Peyer's patch (tissue), 4 donors: ENCODE measurements around the gene HCFC1.

Source experiments
- POLR2A ChIP-seq, 2 donors: fragments of 450-650 bp; IDR thresholded peaks; one replicate each; pipeline ENCODE4 v1.5.1; 2017; ENCODE audit warnings: antibody characterized with exemption in 2 of 2, mild to moderate bottlenecking in 2 of 2, moderate library complexity in 2 of 2
- TF ChIP-seq, protein P1 (sequence below), 6 experiments: fragments of 450-650 bp in 4 of 6; fragments of 200-600 bp in 2 of 6; sonication (generic) in 1 of 6; IDR thresholded peaks; one replicate each; pipeline ENCODE4 v1.5.1; 2017 to 2019; ENCODE audit warnings: antibody characterized with exemption in 6 of 6, mild to moderate bottlenecking in 3 of 6, moderate library complexity in 1 of 6

DNA sequence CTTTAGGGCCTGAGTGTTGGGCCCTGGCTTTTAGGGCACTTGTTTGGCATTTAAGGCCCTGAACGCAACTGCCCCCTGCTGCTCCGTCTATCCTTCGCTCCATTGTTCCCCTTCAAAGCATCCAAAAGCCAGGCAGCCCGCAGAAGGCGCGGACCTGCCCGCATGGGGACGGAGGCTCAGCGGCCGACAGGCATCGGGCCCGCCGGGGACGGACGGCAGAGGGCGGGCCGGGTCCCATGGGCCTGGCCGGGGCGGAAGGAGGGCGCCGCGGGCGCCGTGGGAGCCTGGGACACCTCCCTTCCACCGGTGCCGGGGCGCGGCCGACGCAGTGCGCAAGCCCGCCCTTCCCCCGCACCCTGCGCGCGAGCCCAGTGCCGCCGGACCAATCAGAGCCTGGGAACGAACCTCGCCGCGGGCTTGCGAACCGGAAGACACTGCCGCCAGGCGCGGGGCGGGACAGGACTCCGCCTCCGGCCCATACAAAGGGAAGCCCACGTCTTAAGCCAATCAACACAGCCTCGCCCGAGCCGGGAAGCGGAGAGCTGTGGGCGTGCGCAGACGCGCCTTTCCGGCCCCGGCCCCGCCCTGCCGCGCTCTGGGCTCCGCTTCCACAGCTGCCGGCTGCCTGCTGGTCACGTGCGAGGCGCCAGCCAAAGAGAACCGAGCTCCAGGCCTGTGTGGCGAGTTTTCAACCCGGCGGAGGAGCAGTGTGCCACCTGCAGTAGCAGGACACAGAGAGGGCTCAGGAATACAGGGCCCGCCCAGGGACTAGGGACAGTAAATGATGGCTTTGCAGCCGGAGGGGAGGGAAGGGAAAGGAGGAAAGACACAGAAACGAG lies 43.5 kb downstream of the HCFC1 start:
- TF ChIP-seq POLR2A (IDR thresholded peaks at IDR 0.05): peak; percentile 51 to 86
- TF ChIP-seq, protein P1, sequence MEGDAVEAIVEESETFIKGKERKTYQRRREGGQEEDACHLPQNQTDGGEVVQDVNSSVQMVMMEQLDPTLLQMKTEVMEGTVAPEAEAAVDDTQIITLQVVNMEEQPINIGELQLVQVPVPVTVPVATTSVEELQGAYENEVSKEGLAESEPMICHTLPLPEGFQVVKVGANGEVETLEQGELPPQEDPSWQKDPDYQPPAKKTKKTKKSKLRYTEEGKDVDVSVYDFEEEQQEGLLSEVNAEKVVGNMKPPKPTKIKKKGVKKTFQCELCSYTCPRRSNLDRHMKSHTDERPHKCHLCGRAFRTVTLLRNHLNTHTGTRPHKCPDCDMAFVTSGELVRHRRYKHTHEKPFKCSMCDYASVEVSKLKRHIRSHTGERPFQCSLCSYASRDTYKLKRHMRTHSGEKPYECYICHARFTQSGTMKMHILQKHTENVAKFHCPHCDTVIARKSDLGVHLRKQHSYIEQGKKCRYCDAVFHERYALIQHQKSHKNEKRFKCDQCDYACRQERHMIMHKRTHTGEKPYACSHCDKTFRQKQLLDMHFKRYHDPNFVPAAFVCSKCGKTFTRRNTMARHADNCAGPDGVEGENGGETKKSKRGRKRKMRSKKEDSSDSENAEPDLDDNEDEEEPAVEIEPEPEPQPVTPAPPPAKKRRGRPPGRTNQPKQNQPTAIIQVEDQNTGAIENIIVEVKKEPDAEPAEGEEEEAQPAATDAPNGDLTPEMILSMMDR (IDR thresholded peaks at IDR 0.05): peak in 3 of 6 experiments; percentile 8 to 24 (median 9)
